Spleen (tissue), 7 donors: ENCODE measurements around the gene RCAN3.

Experiments
- POLR2A ChIP-seq, 3 donors: fragments of 450-650 bp; IDR thresholded peaks; one replicate each; pipeline ENCODE4 v1.5.1; 2017; ENCODE audit warnings: antibody characterized with exemption in 3 of 3, mild to moderate bottlenecking in 1 of 3
- POLR2AphosphoS5 ChIP-seq, 3 donors: sonication (generic); formaldehyde crosslinking; IDR thresholded peaks; one replicate each; pipeline ENCODE4 v1.5.1; 2017; ENCODE audit warnings: antibody characterized with exemption in 3 of 3
- TF ChIP-seq, protein P1 (sequence below), 11 experiments: fragments of 200-600 bp in 7 of 11; fragments of 450-650 bp in 4 of 11; sonication (generic) in 4 of 11; IDR thresholded peaks in 8 of 11; conservative IDR thresholded peaks in 3 of 11; 1 replicate in 7 of 11; 2 replicates in 4 of 11; pipeline versions ENCODE4 v1.4.0 to v1.8.0; 2016 to 2021; ENCODE audit warnings: antibody characterized with exemption in 11 of 11, inconsistent platforms in 4 of 11, mild to moderate bottlenecking in 1 of 11
- donor health status: DM: no; HTN: no; CAD: no; lungs with moderate emphysema.
- donor health status: DM: no; HTN: no; CAD: no.
- donor health status: DM: no; HTN: no; CAD: no.

DNA sequence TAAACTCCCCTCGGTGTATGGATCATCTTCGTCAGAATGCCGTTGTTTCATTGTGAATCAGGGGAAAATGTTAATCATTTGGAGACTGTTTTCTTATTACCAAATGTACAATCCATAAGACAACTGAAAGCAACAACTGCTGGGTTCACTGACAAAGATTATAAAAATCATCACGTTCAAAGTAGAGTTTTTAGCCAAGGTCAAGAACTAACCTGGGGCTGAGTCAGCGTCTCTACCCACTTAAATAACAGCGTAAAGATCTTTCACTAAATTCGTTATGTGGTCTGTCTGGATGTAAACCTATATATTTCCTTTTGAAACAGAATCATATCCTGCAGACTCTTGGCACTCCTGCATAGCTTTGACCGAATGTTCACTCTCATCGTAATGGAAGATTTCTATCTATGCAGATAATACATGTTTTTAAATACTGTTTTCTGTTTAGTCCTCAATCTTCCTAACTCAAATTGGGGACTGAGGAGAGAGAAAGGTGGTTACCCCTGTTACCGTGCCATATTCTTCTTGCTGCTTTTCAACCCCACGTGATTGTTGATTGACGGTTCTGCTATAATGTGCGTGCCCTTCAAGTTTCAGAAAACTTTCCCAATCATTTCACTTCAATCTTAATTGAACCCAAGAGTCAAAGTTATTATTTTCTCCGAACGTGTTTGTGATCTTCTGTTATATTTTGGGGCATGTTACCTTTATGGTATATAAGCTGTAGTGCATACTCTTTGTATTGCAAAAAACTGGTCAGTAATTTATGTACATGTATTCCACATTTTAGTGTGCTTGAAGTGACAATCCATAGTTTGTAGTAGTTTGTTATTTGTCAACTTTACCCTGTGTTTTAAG is 37.6 kb downstream of the RCAN3 start:
- TF ChIP-seq, protein P1, sequence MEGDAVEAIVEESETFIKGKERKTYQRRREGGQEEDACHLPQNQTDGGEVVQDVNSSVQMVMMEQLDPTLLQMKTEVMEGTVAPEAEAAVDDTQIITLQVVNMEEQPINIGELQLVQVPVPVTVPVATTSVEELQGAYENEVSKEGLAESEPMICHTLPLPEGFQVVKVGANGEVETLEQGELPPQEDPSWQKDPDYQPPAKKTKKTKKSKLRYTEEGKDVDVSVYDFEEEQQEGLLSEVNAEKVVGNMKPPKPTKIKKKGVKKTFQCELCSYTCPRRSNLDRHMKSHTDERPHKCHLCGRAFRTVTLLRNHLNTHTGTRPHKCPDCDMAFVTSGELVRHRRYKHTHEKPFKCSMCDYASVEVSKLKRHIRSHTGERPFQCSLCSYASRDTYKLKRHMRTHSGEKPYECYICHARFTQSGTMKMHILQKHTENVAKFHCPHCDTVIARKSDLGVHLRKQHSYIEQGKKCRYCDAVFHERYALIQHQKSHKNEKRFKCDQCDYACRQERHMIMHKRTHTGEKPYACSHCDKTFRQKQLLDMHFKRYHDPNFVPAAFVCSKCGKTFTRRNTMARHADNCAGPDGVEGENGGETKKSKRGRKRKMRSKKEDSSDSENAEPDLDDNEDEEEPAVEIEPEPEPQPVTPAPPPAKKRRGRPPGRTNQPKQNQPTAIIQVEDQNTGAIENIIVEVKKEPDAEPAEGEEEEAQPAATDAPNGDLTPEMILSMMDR (IDR thresholded peaks at IDR 0.05 in 8 of 11, conservative IDR thresholded peaks at IDR 0.05 in 3 of 11): no peak
- TF ChIP-seq POLR2A (IDR thresholded peaks at IDR 0.05) (no peak), POLR2AphosphoS5 (IDR thresholded peaks at IDR 0.05) (no peak)
